Activated CD4-positive, alpha-beta T cell treated with anti-CD3 and anti-CD28 coated beads for 36 hours (primary cell): ENCODE measurements around the gene LAMB4. TPM values are rescaled to one million over a fixed set of nuclear protein-coding genes. Genes with fewer than 3 reads are reported as not detected.

Experiments
- ATAC-seq: fragments of 200-7000 bp; cut with Tn5 transposase; one replicate; pipeline ENCODE4 v1.10.0; 2021; ENCODE audit warnings: mild to moderate bottlenecking, moderate library complexity
- CTCF ChIA-PET: fragments of 350-600 bp; sonication (Branson Sonifier 250); formaldehyde crosslinking; loops from one replicate; lab custom pipeline; 2021; ENCODE audit warnings: antibody characterized with exemption; lab: Charles Lee
- POLR2A ChIA-PET: fragments of 350-600 bp; sonication (Branson Sonifier 250); formaldehyde crosslinking; loops from one replicate; lab custom pipeline; 2021; ENCODE audit warnings: antibody characterized with exemption, inconsistent platforms; lab: Charles Lee
- DNase-seq: peaks from one replicate; pipeline ENCODE4 v3.0.0-alpha.2; 2020
- H3K27ac Mint-ChIP-seq: one replicate; pipeline ENCODE4 v1.8.0; 2021; ENCODE audit warnings: mixed read lengths
- H3K27me3 Mint-ChIP-seq: one replicate; pipeline ENCODE4 v1.8.0; 2021; ENCODE audit warnings: mixed read lengths
- H3K36me3 Mint-ChIP-seq: one replicate; pipeline ENCODE4 v1.8.0; 2021; ENCODE audit warnings: low read depth, mixed read lengths
- H3K4me1 Mint-ChIP-seq: one replicate; pipeline ENCODE4 v1.8.0; 2021; ENCODE audit warnings: mixed read lengths
- H3K4me3 Mint-ChIP-seq: one replicate; pipeline ENCODE4 v1.8.0; 2021; ENCODE audit warnings: mild to moderate bottlenecking, moderate library complexity, mixed read lengths
- H3K9me3 Mint-ChIP-seq: one replicate; pipeline ENCODE4 v1.8.0; 2021; ENCODE audit warnings: low read depth, mixed read lengths
- intact Hi-C, 2 experiments: fragments of 100-400 bp; cut with DNase I in 1 of 2; cut with micrococcal nuclease in 1 of 2; formaldehyde crosslinking; loops; one replicate each; pipeline versions ENCODE4 v1.14.2 to v1.15.1; 2022 to 2024; cut with DNase I, micrococcal nuclease
- total RNA-seq, 2 experiments: library from RNA; stranded (reverse); gene quantifications; one replicate each; pipeline ENCODE4 v1.2.3, GENCODE V29; 2021

LAMB4 gene
- total RNA-seq, 2 experiments from 2014 or later = not detected

DNA sequence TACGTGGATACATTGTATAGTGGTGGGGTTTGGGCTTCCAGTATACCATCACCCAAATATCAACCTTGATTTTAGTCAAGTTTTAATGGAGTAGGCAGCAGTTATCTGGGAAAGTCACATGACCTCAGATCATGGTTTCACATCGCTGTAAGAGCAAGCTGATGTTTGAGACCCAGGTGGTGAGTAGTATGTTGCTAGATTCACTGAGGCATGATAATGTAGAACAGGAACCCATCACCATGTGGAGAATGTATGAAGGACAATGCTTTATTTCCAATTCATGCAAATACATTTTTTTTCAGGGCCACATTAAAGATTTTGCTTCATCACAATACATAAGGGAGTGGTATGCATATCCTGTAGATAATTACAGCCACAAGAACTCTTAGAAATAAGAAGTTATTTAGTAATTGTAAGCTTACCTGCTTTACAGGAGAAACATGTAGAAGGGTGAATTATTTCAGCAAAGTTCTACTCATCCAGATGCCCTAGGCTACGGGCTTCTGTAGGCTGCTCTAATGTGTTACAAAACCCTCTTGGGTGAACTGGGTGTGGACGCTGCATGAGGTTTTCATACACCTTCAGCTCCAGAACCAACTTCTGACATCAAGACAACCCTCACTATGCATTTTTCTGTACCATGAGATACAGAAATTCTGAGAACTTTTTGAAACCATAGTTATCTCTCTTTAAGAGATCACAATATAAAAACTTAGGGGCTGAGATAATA, 27.6 kb upstream of the LAMB4 start:
- ChIA-PET CTCF (interaction anchor here (1.0 to 1.5 kb wide), 3 partner anchors 25 to 227 kb away, joined by 3 to 4 read pairs (median 4); no protein-coding TSS in a partner anchor), POLR2A (no interaction called here)
- no peaks in the 10 kb centered on the region for H3K36me3 Mint-ChIP-seq
- H3K4me1 Mint-ChIP-seq = peaks cover 6% of the 10 kb centered on the region
- intact Hi-C loops = no loop called here
- ATAC-seq (no peak), DNase-seq (no peak)
- no peaks in the 10 kb centered on the region for H3K9me3 Mint-ChIP-seq
- H3K4me3 Mint-ChIP-seq = no peak overlapping the region
- peaks cover 8% of the 10 kb centered on the region for H3K27me3 Mint-ChIP-seq
- no peak overlapping the region for H3K27ac Mint-ChIP-seq

DNA sequence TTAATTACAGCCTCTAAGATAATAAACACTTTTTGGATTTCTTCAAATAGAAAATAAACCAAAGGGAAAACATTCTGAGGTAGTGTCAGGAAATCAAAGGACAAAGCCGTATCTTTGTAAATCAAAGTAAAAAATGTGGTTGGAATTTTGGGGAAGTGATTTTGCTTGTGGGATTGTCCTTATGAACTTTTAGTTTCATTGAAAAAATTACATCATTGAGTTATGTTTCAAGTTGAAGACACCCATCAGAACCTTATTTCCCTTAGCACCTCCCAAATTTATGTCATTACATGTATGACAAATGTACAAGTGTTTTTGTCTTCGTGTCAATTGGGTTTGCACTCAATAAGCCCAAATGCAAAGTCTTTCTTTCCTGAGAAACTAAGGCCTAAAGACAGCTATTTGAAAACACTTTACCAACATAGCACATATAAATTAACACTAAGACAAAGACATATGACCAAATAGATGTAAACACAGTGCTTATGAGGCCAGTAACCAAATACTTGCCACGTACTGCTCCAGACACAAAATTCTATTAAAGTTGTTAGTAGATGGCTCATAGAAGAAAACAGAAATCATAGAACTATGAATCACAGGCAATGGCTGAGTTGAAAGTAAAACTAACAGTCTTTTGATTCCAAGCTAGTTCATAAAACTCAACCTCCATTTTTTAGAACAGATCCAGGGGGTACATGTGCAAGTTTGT, 26.9 kb upstream of the LAMB4 start:
- Mint-ChIP-seq H3K9me3 (no peaks in the 10 kb centered on the region), H3K4me3 (no peak overlapping the region), H3K4me1 (peaks cover 6% of the 10 kb centered on the region), H3K36me3 (no peaks in the 10 kb centered on the region), H3K27me3 (peaks cover 8% of the 10 kb centered on the region), H3K27ac (no peak overlapping the region)
- no peak for ATAC-seq
- DNase-seq = no peak
- intact Hi-C loops = no loop called here
- POLR2A ChIA-PET = no interaction called here
- CTCF ChIA-PET = interaction anchor here (0.5 to 1.5 kb wide), 5 partner anchors 12 to 239 kb away, joined by 3 to 5 read pairs (median 4); no protein-coding TSS in a partner anchor

DNA sequence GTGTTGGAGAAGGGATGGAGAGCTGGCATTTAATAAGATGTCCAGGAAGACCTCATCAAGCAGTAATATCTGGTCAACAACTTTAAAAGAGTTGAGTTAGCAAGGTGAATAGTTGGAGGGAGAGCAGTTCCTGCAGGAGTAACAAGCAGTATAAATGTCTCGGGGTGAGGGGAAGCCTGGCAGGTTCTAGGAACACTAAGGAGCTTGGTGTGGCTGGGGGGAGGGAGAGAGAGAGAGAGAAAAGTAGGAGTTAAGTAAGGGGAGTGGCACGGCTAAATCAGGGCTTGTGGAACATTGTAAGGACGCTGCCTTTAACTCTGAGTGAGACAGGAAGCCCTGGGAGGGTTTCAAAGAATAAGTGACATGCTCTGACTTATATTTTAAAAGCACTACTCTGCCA, 22.0 kb upstream of the LAMB4 start:
- intact Hi-C loops = no loop called here
- Mint-ChIP-seq H3K4me1 (peaks cover 2% of the 10 kb centered on the region), H3K27me3 (peaks cover 2% of the 10 kb centered on the region), H3K4me3 (no peak overlapping the region), H3K36me3 (no peaks in the 10 kb centered on the region), H3K9me3 (no peaks in the 10 kb centered on the region), H3K27ac (no peak overlapping the region)
- POLR2A ChIA-PET = interaction anchor here (0.5 kb wide), 1 partner anchor 609 kb away, joined by 3 read pairs; no protein-coding TSS in a partner anchor
- CTCF ChIA-PET = no interaction called here
- ATAC-seq = no peak
- DNase-seq = no peak

DNA sequence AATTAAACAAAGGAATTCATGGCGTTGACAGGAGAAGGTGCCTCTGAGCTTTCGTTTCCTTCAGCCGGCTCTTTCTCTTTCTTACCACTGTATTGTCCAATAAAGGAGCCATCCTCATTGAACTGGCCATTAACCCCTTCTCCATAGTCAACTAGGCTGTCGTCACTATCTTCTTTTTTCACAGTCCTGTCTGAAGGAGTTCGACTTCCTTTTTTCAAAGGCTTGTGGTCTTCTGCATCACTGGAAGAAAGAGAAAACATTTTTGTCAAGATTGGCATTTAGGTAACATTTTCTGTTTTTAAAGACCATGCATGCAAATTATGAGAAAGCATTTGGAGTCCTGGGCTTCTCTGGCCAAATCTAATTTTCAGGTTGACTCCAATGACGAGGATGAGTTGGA, 19.7 kb upstream of the LAMB4 start:
- intact Hi-C loops = loop anchor here (5.0 to 10.0 kb wide), 2 partner anchors 145 to 408 kb away; partner anchors contain the start of genes CBLL1 (in 1 of the 2) and LAMB1 (in 1 of the 2)
- Mint-ChIP-seq H3K4me3 (no peak overlapping the region), H3K36me3 (no peaks in the 10 kb centered on the region), H3K4me1 (no peaks in the 10 kb centered on the region), H3K27ac (no peak overlapping the region), H3K27me3 (no peaks in the 10 kb centered on the region), H3K9me3 (no peaks in the 10 kb centered on the region)
- ChIA-PET CTCF (interaction anchor here (0.6 to 0.9 kb wide), 2 partner anchors 89 to 161 kb away, joined by 3 to 5 read pairs; no protein-coding TSS in a partner anchor), POLR2A (no interaction called here)
- DNase-seq = no peak
- no peak for ATAC-seq

DNA sequence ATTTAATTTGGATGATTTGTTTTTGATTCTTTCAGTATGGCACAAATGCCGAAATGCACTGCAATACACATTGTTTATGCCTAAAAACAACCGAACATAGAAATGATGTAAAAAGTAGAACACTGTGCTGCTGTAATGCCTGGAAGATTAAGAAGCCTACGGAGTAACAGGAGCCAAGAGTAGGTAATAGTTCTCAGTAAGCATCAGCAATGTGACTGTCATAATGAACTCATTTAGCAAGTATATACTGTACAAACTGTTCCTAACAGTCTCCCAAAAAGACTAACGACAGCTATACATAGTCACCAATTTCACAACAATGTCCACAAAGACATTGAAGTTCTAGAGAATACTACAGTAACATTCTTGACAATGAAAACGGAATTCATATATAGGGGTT, 19.0 kb upstream of the LAMB4 start:
- DNase-seq (no peak), ATAC-seq (no peak)
- ChIA-PET POLR2A (no interaction called here), CTCF (interaction anchor here (0.6 to 0.9 kb wide), 2 partner anchors 89 to 160 kb away, joined by 3 to 5 read pairs; no protein-coding TSS in a partner anchor)
- intact Hi-C loops = loop anchor here (5.0 to 10.0 kb wide), 2 partner anchors 144 to 407 kb away; partner anchors contain the start of genes CBLL1 (in 1 of the 2) and LAMB1 (in 1 of the 2)
- Mint-ChIP-seq H3K36me3 (no peaks in the 10 kb centered on the region), H3K4me1 (no peaks in the 10 kb centered on the region), H3K4me3 (no peak overlapping the region), H3K9me3 (no peaks in the 10 kb centered on the region), H3K27ac (no peak overlapping the region), H3K27me3 (no peaks in the 10 kb centered on the region)

DNA sequence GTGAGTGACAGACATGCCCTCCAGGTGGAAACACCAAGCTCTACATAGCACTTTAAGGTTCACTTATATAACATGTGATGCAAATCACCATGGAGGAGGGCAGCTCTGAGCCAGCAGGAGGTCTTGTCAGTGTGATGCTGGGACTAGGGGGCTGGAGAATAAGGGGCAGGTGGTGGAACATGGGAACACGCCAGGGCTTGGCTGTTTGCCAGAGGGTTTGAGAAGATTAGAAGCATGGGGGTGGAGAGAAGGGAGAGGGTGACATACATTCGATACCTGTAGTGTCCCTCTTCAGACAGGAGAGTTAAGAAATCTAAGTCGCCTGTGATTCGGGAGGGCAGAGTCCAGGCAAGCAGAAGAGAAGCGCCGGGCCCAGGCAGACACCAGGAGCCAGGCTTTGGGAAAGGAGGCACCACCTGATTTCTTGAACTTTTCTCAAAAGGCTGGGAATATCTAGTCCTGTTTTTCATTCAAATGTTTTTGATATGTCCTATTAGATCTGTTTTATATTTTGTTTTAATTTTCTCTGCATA, 16.9 kb upstream of the LAMB4 start:
- H3K27me3 Mint-ChIP-seq = no peaks in the 10 kb centered on the region
- no peak for ATAC-seq
- no peak overlapping the region for H3K4me3 Mint-ChIP-seq
- ChIA-PET CTCF (interaction anchor here (0.6 to 3.2 kb wide), 5 partner anchors 9 to 523 kb away, joined by 3 to 40 read pairs (median 5); no protein-coding TSS in a partner anchor), POLR2A (no interaction called here)
- no peaks in the 10 kb centered on the region for H3K36me3 Mint-ChIP-seq
- DNase-seq = no peak
- intact Hi-C loops = loop anchor here (5.0 to 10.0 kb wide), 2 partner anchors 142 to 405 kb away; partner anchors contain the start of genes CBLL1 (in 1 of the 2) and LAMB1 (in 1 of the 2)
- no peak overlapping the region for H3K27ac Mint-ChIP-seq
- no peaks in the 10 kb centered on the region for H3K9me3 Mint-ChIP-seq
- no peaks in the 10 kb centered on the region for H3K4me1 Mint-ChIP-seq

DNA sequence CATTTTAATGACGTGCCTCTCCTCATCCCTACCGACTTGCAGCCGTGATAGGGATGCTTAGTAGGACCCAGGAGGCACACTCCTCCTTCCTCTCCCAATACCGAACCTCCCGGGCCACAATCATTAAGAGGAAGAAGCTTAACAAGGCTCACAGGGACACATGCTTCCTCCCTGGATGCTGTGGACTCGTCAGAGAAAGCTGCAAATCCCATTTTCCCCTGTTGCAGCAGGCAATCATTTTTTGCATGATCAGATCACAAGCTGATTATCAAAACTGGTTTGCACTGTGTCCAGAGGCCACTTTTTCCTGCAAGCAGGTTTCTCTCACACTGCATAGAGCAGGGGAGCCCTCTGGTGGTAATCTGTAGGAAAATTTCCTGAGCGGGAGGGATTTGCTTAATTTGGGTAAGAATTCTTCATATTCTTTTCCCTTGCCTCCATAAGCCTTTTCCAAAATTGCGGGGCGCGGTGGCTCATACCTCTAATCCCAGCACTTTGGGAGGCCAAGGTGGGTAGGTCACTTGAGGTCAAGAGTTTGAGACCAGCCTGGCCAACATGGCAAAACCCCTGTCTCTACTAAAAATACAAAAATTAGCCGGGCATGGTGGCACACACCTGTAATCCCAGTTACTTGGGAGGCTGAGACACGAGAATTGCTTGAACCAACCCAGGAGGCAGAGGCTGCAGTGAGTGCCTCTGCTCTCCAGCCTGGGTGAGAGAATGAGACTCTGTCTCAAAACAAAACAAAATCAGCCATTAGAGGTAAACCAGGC, 16.1 kb upstream of the LAMB4 start:
- H3K9me3 Mint-ChIP-seq = no peaks in the 10 kb centered on the region
- peak; percentile 69 for DNase-seq
- no peaks in the 10 kb centered on the region for H3K4me1 Mint-ChIP-seq
- H3K27ac Mint-ChIP-seq = no peak overlapping the region
- POLR2A ChIA-PET = interaction anchor here (0.6 kb wide), 1 partner anchor 322 kb away, joined by 3 read pairs; no protein-coding TSS in a partner anchor
- no peak overlapping the region for H3K4me3 Mint-ChIP-seq
- CTCF ChIA-PET = interaction anchor here (0.6 to 3.2 kb wide), 22 partner anchors 8 to 865 kb away, joined by 3 to 40 read pairs (median 4); no protein-coding TSS in a partner anchor
- peaks cover 3% of the 10 kb centered on the region for H3K27me3 Mint-ChIP-seq
- peak; percentile 55 for ATAC-seq
- intact Hi-C loops = loop anchor here (1.0 to 10.0 kb wide), 4 partner anchors 32 to 404 kb away; partner anchors contain the start of genes CBLL1 (in 1 of the 2) and LAMB1 (in 1 of the 2)
- H3K36me3 Mint-ChIP-seq = no peaks in the 10 kb centered on the region

DNA sequence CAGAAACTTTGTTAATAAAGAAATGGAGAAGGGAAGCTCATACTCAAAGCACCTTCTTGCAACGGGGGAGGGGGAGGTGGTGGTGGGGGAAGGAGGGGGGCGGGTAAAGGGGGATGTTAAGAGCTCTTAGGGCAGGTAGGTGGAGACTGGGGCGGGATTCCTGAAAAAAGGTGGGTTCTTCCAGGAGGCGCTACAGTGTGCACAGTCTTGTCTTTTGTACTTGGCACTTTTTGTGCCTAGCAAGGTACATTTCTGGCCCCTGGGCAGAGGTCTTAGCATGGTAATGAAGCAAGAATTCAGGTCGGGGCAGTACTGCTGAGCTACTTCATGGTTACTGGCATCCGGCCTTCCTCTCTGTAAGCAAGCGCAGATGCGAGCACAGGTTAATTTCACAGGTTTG, 15.2 kb upstream of the LAMB4 start:
- Mint-ChIP-seq H3K27ac (no peak overlapping the region), H3K9me3 (no peaks in the 10 kb centered on the region), H3K4me1 (no peaks in the 10 kb centered on the region), H3K36me3 (no peaks in the 10 kb centered on the region), H3K27me3 (peaks cover 4% of the 10 kb centered on the region), H3K4me3 (no peak overlapping the region)
- POLR2A ChIA-PET = interaction anchor here (0.6 to 0.7 kb wide), 2 partner anchors 33 to 586 kb away, joined by 3 read pairs; no protein-coding TSS in a partner anchor
- intact Hi-C loops = loop anchor here (5.0 to 10.0 kb wide), 2 partner anchors 141 to 403 kb away; partner anchors contain the start of genes CBLL1 (in 1 of the 2) and LAMB1 (in 1 of the 2)
- CTCF ChIA-PET = interaction anchor here (0.9 to 3.2 kb wide), 16 partner anchors 8 to 682 kb away, joined by 3 to 40 read pairs (median 4); no protein-coding TSS in a partner anchor
- ATAC-seq (no peak), DNase-seq (no peak)

DNA sequence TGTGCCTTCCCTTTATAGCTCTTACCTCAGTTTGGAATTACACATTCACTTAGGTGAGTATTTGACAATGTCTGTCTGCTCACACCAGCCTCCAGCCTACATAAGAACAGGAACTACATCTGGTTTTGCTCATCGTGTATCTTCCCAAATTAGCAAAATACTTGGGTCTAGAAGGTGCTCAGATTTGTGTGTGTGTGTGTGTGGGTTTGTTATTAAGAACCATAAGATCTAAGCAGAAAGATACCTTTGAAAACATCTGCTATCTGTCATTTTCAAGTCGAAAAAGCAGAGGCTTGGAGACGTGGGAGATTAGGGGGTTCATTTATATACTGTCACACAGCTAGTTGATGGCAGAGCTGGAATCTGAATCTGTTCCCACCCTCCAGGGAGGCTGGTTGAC, 14.8 kb upstream of the LAMB4 start:
- Mint-ChIP-seq H3K27ac (no peak overlapping the region), H3K4me1 (no peaks in the 10 kb centered on the region), H3K27me3 (peaks cover 6% of the 10 kb centered on the region), H3K9me3 (no peaks in the 10 kb centered on the region), H3K4me3 (no peak overlapping the region), H3K36me3 (no peaks in the 10 kb centered on the region)
- ATAC-seq (no peak), DNase-seq (no peak)
- ChIA-PET CTCF (interaction anchor here (1.0 to 3.2 kb wide), 8 partner anchors 10 to 682 kb away, joined by 3 to 40 read pairs (median 6); no protein-coding TSS in a partner anchor), POLR2A (interaction anchor here (0.6 to 0.7 kb wide), 2 partner anchors 33 to 586 kb away, joined by 3 read pairs; no protein-coding TSS in a partner anchor)
- intact Hi-C loops = loop anchor here (5.0 to 10.0 kb wide), 2 partner anchors 140 to 403 kb away; partner anchors contain the start of genes CBLL1 (in 1 of the 2) and LAMB1 (in 1 of the 2)
